Activated T-helper 2 cell treated with anti-CD3 and anti-CD28 coated beads, Interferon-gamma antibody, Interleukin-2, Interleukin-4, amounts not matched to agents 10 μg/mL and 5 μg/mL and 100 μg/mL, durations not matched to agents 14 hours and 24 hours and 36 hours (primary cell): ENCODE measurements around the gene KLHL40. TPM values are rescaled to one million over a fixed set of nuclear protein-coding genes. Genes with fewer than 3 reads are reported as not detected.

Experiments used
- DNase-seq: peaks from one replicate; pipeline ENCODE4 v3.0.0; 2021; ENCODE audit warnings: low spot score
- H3K27ac Mint-ChIP-seq: one replicate; pipeline ENCODE4 v1.8.0; 2021; ENCODE audit warnings: mixed read lengths
- H3K27me3 Mint-ChIP-seq: one replicate; pipeline ENCODE4 v1.8.0; 2021; ENCODE audit warnings: low read depth, mixed read lengths
- H3K36me3 Mint-ChIP-seq: one replicate; pipeline ENCODE4 v1.8.0; 2021; ENCODE audit warnings: low read depth, mixed read lengths
- H3K4me1 Mint-ChIP-seq: one replicate; pipeline ENCODE4 v1.8.0; 2021; ENCODE audit warnings: low read depth, mixed read lengths
- H3K4me3 Mint-ChIP-seq: one replicate; pipeline ENCODE4 v1.8.0; 2021; ENCODE audit warnings: low read depth, mild to moderate bottlenecking, moderate library complexity, mixed read lengths
- H3K9me3 Mint-ChIP-seq: one replicate; pipeline ENCODE4 v1.8.0; 2021; ENCODE audit warnings: mixed read lengths
- intact Hi-C: fragments of 100-400 bp; cut with micrococcal nuclease; formaldehyde crosslinking; loops from one replicate; pipeline ENCODE4 v1.15.1; 2023
- total RNA-seq: library from RNA; stranded (reverse); gene quantifications from 2 replicates; pipeline ENCODE4 v1.2.3, GENCODE V29; 2022

KLHL40 gene
- total RNA-seq, 1 donor from 2014 or later, result not detected

DNA sequence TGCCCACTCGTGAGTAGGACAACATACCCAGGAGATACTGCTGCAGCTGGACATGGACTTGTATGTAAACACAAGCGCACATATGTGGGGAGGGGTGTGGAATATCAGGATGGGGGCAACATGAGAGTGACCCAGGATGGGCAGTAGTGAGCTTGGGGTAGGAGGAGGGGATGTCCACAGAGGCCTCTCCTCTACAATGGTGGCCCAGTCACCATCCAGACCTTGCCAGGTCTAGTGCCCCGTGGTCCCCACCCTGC, 32.1 kb upstream of the KLHL40 start:
- Mint-ChIP-seq H3K4me1 (peaks cover 9% of the 10 kb centered on the region), H3K4me3 (peak overlapping the region; percentile 45), H3K27me3 (peaks cover 9% of the 10 kb centered on the region), H3K9me3 (no peaks in the 10 kb centered on the region), H3K36me3 (peaks cover 7% of the 10 kb centered on the region), H3K27ac (no peak overlapping the region)
- intact Hi-C loops, result no loop called here
- DNase-seq, result no peak

GRCh38 chr3:42653560-42654330, 31.6 kb upstream of the KLHL40 start, which contains the start of gene ZBTB47:
TSS of gene ZBTB47 (plus strand) at chr3:42653697. CDS start at chr3:42658356, 4,659 bp downstream.
- H3K4me1 Mint-ChIP-seq, result peaks cover 9% of the 10 kb centered on the region
- peaks cover 5% of the 10 kb centered on the region for H3K36me3 Mint-ChIP-seq
- peak within 1 kb of the TSS; percentile 76 for H3K4me3 Mint-ChIP-seq
- intact Hi-C loops, result no loop called here
- DNase-seq, result no peak
- H3K27me3 Mint-ChIP-seq, result peaks cover 9% of the 10 kb centered on the region
- no peaks in the 10 kb centered on the region for H3K9me3 Mint-ChIP-seq
- H3K27ac Mint-ChIP-seq, result no peak within 1 kb of the TSS

- intact Hi-C loops, result no loop called here
- Mint-ChIP-seq H3K4me3 (peak overlapping the region; percentile 26), H3K4me1 (peaks cover 9% of the 10 kb centered on the region), H3K27me3 (peaks cover 9% of the 10 kb centered on the region), H3K9me3 (no peaks in the 10 kb centered on the region), H3K36me3 (no peaks in the 10 kb centered on the region), H3K27ac (no peak overlapping the region)
- no peak for DNase-seq
Observed at GRCh38 chr3:42654331-42655201, 30.8 kb upstream of the KLHL40 start.

- H3K4me3 Mint-ChIP-seq, result peak overlapping the region; percentile 26
- H3K27me3 Mint-ChIP-seq, result peaks cover 9% of the 10 kb centered on the region
- DNase-seq, result no peak
Observed at GRCh38 chr3:42655331-42655888, 29.9 kb upstream of the KLHL40 start.

DNA sequence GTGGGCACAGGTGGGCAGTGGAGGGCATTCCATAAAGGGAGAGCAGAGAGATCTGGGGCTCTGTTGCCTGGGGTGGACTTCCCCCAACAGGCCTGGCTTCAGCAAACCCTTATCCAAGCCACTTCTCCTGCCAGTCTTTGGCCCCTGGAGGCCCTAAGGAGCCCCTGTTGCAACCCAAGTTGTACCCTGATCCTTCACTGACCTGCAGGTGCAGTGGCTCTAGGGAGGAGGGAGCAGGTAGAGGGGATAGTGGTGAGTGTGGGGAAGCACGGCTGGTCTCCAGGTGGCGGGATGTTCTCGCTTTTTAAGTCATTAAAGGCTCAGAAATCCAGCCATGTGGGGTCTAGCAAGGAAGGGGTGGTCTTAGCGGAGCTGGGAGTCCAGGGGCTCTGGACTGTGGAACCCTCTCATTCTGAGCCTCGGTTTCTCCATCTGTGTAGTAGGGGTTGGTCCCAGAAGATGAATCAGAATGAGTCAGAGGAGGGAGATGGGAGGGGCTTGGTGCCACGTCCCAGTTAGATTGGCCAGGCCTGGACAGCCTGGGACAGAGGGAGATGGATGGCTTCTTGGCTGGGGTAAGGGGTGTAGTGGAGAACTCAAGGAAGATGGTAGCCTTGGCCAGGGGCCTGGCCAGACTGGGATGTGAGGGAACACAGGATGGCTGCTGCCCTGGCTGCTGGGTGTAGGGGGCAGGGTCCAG, 29.2 kb upstream of the KLHL40 start:
- no peak for DNase-seq
- H3K9me3 Mint-ChIP-seq, result no peaks in the 10 kb centered on the region
- H3K4me1 Mint-ChIP-seq, result peaks cover 9% of the 10 kb centered on the region
- intact Hi-C loops, result no loop called here
- H3K27ac Mint-ChIP-seq, result no peak overlapping the region
- peaks cover 9% of the 10 kb centered on the region for H3K27me3 Mint-ChIP-seq
- H3K4me3 Mint-ChIP-seq, result no peak overlapping the region
- no peaks in the 10 kb centered on the region for H3K36me3 Mint-ChIP-seq

More at GRCh38 chr3:42655331-42655888, 29.9 kb upstream of the KLHL40 start:
- intact Hi-C loops, result no loop called here
- Mint-ChIP-seq H3K27ac (no peak overlapping the region), H3K36me3 (no peaks in the 10 kb centered on the region), H3K4me1 (peaks cover 9% of the 10 kb centered on the region), H3K9me3 (no peaks in the 10 kb centered on the region)

GRCh38 chr3:42656680-42657610, 28.4 kb upstream of the KLHL40 start:
- peaks cover 9% of the 10 kb centered on the region for H3K27me3 Mint-ChIP-seq
- no peak overlapping the region for H3K27ac Mint-ChIP-seq
- H3K4me1 Mint-ChIP-seq, result peaks cover 9% of the 10 kb centered on the region
- DNase-seq, result no peak
- intact Hi-C loops, result no loop called here
- no peaks in the 10 kb centered on the region for H3K9me3 Mint-ChIP-seq
- H3K36me3 Mint-ChIP-seq, result no peaks in the 10 kb centered on the region
- no peak overlapping the region for H3K4me3 Mint-ChIP-seq

DNA sequence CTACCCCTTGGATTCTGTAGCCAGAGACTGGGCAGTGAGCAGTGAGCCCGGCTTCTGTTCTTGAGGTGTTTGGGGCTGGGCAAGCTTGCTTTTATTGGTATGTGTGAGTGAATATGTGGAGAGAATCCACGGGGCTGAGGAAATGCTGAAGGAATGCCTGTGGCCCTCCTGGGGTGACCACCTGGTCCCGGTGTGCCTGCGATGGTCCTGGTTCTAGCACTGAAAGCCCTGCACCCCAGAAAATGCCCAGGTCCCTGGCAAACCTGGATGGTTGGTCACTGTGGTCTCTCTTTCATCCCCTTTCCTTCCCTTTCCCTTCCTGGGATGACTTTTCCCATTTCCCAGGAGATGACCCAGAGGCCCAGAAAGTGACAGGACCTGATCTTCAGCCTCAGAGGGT, 27.7 kb upstream of the KLHL40 start:
- Mint-ChIP-seq H3K4me1 (peaks cover 8% of the 10 kb centered on the region), H3K27me3 (peaks cover 9% of the 10 kb centered on the region), H3K36me3 (no peaks in the 10 kb centered on the region), H3K4me3 (no peak overlapping the region), H3K27ac (no peak overlapping the region), H3K9me3 (no peaks in the 10 kb centered on the region)
- no peak for DNase-seq
- intact Hi-C loops, result no loop called here

- no peaks in the 10 kb centered on the region for H3K36me3 Mint-ChIP-seq
- no peak for DNase-seq
- H3K4me1 Mint-ChIP-seq, result peaks cover 2% of the 10 kb centered on the region
- H3K27me3 Mint-ChIP-seq, result peaks cover 6% of the 10 kb centered on the region
- intact Hi-C loops, result no loop called here
- H3K9me3 Mint-ChIP-seq, result no peaks in the 10 kb centered on the region
- H3K4me3 Mint-ChIP-seq, result no peak overlapping the region
- H3K27ac Mint-ChIP-seq, result no peak overlapping the region
Observed at GRCh38 chr3:42658091-42658770, 27.1 kb upstream of the KLHL40 start.

GRCh38 chr3:42658771-42659390, 26.5 kb upstream of the KLHL40 start:
- H3K27me3 Mint-ChIP-seq, result peaks cover 4% of the 10 kb centered on the region
- no peak overlapping the region for H3K4me3 Mint-ChIP-seq

DNA sequence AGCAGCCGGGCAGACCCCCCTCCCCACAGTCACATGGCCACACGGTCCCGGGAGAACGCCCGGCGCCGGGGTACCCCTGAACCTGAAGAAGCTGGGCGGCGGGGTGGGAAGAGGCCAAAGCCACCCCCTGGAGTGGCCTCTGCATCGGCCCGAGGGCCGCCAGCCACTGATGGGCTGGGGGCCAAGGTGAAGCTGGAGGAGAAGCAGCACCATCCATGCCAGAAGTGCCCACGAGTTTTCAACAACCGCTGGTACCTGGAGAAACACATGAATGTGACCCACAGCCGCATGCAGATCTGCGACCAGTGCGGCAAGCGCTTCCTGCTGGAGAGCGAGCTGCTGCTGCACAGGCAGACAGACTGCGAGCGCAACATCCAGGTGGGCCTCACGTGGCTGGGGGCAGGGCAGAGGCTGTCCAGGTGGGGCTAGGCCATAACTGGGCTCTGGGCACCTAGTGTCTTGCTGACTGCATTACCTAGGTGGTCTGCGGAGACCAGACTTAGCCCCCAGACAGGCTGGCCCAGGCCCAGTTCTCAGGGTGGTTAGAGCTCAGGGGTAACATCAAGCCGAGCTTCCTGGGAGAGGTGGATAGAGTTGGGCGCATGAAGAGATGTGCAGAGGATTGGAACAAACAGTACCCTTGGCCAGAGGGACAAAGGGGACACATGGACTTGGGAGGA, 25.7 kb upstream of the KLHL40 start:
- H3K36me3 Mint-ChIP-seq, result no peaks in the 10 kb centered on the region
- H3K9me3 Mint-ChIP-seq, result no peaks in the 10 kb centered on the region
- intact Hi-C loops, result loop anchor here (5.0 kb wide), 1 partner anchor 83 kb away; no protein-coding TSS in a partner anchor

More at GRCh38 chr3:42658771-42659390, 26.5 kb upstream of the KLHL40 start:
- H3K27ac Mint-ChIP-seq, result no peak overlapping the region
- no peaks in the 10 kb centered on the region for H3K9me3 Mint-ChIP-seq
- intact Hi-C loops, result no loop called here
- H3K36me3 Mint-ChIP-seq, result no peaks in the 10 kb centered on the region
- no peaks in the 10 kb centered on the region for H3K4me1 Mint-ChIP-seq
- DNase-seq, result no peak

More for the DNA sequence above, 25.7 kb upstream of the KLHL40 start:
- H3K27ac Mint-ChIP-seq, result no peak overlapping the region
- no peaks in the 10 kb centered on the region for H3K4me1 Mint-ChIP-seq
- no peak overlapping the region for H3K4me3 Mint-ChIP-seq
- peaks cover 4% of the 10 kb centered on the region for H3K27me3 Mint-ChIP-seq
- DNase-seq, result no peak
